ENCODE results near the gene CCDC152.

DNA sequence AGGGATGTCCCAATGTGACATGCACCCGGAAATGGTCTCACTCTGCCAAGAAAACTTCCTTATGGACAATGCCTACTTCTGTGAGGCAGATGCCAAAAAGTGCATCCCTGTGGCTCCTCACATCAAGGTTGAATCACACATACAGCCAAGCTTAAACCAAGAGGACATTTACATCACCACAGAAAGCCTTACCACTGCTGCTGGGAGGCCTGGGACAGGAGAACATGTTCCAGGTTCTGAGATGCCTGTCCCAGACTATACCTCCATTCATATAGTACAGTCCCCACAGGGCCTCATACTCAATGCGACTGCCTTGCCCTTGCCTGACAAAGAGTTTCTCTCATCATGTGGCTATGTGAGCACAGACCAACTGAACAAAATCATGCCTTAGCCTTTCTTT, 37.6 kb upstream of the CCDC152 start:
- TF ChIP-seq POLR2A (IDR thresholded peaks at IDR 0.05) (no peak), CTCF (IDR thresholded peaks at IDR 0.05) (no peak), POLR2AphosphoS5 (IDR thresholded peaks at IDR 0.05) (no peak), EP300 (IDR thresholded peaks at IDR 0.05) (no peak)
